BLaER1 (cell line): ENCODE measurements around the gene HS3ST3B1.

Experiments
- H3K27ac ChIP-seq: shearing (Covaris generic); formaldehyde crosslinking; 2 replicates; pipeline ENCODE4 v1.8.1; 2022
- H3K27me3 ChIP-seq: shearing (Covaris generic); formaldehyde crosslinking; 2 replicates; pipeline ENCODE4 v1.8.1; 2022
- H3K36me3 ChIP-seq: shearing (Covaris generic); formaldehyde crosslinking; 2 replicates; pipeline ENCODE4 v1.8.1; 2022
- H3K4me1 ChIP-seq: shearing (Covaris generic); formaldehyde crosslinking; 2 replicates; pipeline ENCODE4 v1.8.1; 2022
- H3K4me2 ChIP-seq: shearing (Covaris generic); formaldehyde crosslinking; 2 replicates; pipeline ENCODE4 v1.8.1; 2022
- H3K4me3 ChIP-seq: shearing (Covaris generic); formaldehyde crosslinking; 2 replicates; pipeline ENCODE4 v1.8.1; 2022
- H3K9ac ChIP-seq: shearing (Covaris generic); formaldehyde crosslinking; 2 replicates; pipeline ENCODE4 v1.8.1; 2022
- H3K9me3 ChIP-seq: shearing (Covaris generic); formaldehyde crosslinking; 2 replicates; pipeline ENCODE4 v1.8.1; 2022
- H4K20me1 ChIP-seq: shearing (Covaris generic); formaldehyde crosslinking; 2 replicates; pipeline ENCODE4 v1.8.1; 2022
- Cebpa-rat ChIP-seq: shearing (Covaris generic); IDR thresholded peaks from 2 replicates; pipeline ENCODE4 v1.8.1; 2022

Gene HS3ST3B1

DNA sequence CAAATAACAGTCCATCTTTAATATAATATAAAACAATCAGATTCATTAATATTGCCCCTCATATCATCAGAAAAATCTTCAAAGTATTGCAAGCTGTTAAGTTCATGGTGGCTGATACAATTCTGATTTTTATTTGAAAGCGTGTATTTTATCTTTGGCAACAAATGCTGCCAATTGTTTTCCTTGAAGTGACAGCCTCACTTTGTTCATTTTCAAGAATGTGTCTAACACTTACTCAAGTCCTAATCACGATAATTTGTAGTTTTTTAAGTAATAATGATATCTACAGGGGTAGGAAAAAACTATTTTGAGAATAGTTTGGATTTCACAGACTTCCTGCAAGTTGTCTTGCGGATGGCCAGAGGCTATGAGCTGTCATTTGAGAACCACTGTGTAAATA, 75.8 kb downstream of the HS3ST3B1 start:
- Histone ChIP-seq H3K27me3 (no peaks in the 10 kb centered on the region), H3K36me3 (no peaks in the 10 kb centered on the region), H3K4me1 (peaks cover 13% of the 10 kb centered on the region), H4K20me1 (no peaks in the 10 kb centered on the region), H3K4me2 (no peak overlapping the region), H3K9ac (no peak overlapping the region), H3K27ac (no peak overlapping the region), H3K9me3 (no peaks in the 10 kb centered on the region), H3K4me3 (no peak overlapping the region)
- TF ChIP-seq Cebpa-rat, result no peak

DNA sequence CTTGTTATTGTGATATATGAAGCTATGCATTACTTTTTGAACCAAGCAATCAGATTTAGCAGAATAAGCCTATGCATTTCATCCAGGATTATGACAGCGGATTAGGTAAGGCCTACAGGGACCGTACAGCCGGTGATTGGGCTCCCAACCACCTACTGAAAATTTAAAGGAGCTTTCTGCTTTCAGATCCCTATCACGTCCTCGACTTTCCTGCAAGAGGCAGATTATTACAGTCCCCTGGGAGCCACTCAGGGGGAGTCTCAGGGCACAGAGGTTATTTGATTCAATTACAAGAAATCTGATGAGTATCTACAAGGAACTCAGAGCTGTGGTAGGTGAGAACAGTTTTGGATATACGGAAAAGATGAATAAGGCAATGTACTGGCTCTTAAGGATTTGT, 80.7 kb downstream of the HS3ST3B1 start:
- peaks cover 33% of the 10 kb centered on the region for H3K9me3 ChIP-seq
- no peaks in the 10 kb centered on the region for H3K4me1 ChIP-seq
- H3K4me2 ChIP-seq, result no peak overlapping the region
- no peaks in the 10 kb centered on the region for H3K36me3 ChIP-seq
- no peak overlapping the region for H3K4me3 ChIP-seq
- no peak overlapping the region for H3K27ac ChIP-seq
- no peak for TF ChIP-seq Cebpa-rat
- no peaks in the 10 kb centered on the region for H3K27me3 ChIP-seq
- H4K20me1 ChIP-seq, result no peaks in the 10 kb centered on the region
- no peak overlapping the region for H3K9ac ChIP-seq

DNA sequence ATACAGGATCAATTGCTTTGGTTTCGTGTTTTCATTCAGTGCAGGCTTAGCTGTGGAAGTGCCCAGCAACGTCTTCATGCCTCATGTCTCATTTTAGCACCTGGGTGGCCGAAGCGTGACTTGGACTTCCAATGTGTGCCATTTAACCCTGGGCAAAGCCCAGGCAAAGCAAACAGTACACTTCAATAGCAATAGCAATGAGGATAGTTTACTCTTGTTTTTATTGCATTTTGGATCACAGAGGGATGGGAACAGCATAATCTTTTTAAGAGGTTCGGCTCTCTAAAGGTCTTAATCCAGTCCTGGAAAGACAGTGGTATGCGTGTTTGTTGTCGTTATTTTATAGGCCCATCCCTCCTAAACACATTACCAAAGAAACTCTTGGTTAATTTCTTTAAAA, 86.2 kb downstream of the HS3ST3B1 start:
- no peaks in the 10 kb centered on the region for H3K36me3 ChIP-seq
- no peak overlapping the region for H3K4me3 ChIP-seq
- peaks cover 48% of the 10 kb centered on the region for H3K9me3 ChIP-seq
- H3K4me1 ChIP-seq, result no peaks in the 10 kb centered on the region
- H3K9ac ChIP-seq, result no peak overlapping the region
- TF ChIP-seq Cebpa-rat, result no peak
- H3K4me2 ChIP-seq, result no peak overlapping the region
- no peaks in the 10 kb centered on the region for H4K20me1 ChIP-seq
- no peak overlapping the region for H3K27ac ChIP-seq
- H3K27me3 ChIP-seq, result no peaks in the 10 kb centered on the region

DNA sequence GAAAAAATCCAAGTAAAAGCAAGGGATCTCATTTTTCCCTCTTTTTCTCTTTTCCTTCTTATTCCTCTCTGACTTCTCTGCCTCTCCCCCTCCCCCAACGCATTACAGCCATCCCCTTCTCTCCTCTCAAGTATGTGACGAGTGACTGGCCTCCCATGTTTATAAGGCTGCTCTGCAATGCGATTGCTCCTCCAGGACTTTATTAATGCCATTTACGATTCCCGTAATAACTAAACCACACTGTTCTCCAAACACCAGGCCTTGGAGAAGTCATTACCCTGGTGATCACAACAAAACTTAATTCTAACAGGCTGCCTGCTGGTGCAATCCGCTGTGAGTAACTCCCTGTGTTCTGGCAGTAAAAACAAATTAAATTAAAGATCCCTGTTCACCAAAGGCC, 88.8 kb downstream of the HS3ST3B1 start:
- Histone ChIP-seq H3K4me2 (no peak overlapping the region), H3K9me3 (peaks cover 25% of the 10 kb centered on the region), H4K20me1 (no peaks in the 10 kb centered on the region), H3K9ac (no peak overlapping the region), H3K27ac (no peak overlapping the region), H3K36me3 (no peaks in the 10 kb centered on the region), H3K27me3 (no peaks in the 10 kb centered on the region), H3K4me1 (no peaks in the 10 kb centered on the region), H3K4me3 (no peak overlapping the region)
- TF ChIP-seq Cebpa-rat, result no peak

DNA sequence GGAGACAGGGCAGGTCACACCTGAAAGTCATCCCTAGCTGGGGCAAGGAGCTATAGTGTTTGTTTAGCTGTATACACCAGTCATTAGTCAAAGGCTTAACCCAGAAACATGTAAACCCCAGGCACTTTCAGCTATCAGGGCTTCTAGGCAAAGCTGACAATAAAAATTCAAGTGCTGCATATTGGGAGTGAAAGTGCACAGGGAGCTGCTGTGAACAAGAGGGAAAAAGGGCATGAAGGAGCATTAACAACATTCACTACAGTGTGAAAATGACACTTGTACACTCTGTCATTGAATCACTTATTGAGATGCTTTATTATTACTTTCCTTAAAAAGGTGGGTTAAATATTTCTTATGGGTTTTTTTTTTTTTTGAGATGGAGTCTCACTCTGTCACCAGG, 92.8 kb downstream of the HS3ST3B1 start:
- Histone ChIP-seq H3K4me1 (peaks cover 8% of the 10 kb centered on the region; the same call in 1 of the 2 replicates), H3K36me3 (no peaks in the 10 kb centered on the region), H4K20me1 (no peaks in the 10 kb centered on the region), H3K4me3 (no peak overlapping the region), H3K27me3 (no peaks in the 10 kb centered on the region), H3K4me2 (no peak overlapping the region), H3K9me3 (peaks cover 18% of the 10 kb centered on the region), H3K27ac (no peak overlapping the region), H3K9ac (no peak overlapping the region)
- no peak for TF ChIP-seq Cebpa-rat

DNA sequence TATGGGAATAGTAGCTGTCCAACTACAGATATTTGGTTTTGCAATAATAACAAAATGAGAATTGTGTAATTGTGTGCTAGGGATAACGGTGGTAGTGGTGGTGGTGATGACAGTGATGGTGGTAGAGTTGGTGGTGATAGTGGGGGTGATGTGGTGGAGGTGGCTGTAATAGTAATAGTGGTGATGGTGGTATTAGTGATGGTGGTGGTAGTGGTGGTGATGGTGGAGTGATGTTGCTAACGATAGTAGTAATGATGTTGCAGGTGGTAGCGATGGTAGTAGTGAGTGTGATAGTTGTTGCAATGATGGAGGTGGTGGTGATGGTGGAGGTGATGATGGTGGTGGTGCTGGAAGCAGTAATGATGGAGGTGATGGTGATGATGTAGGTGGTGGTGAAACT, 94.4 kb downstream of the HS3ST3B1 start:
- Histone ChIP-seq H3K27me3 (no peaks in the 10 kb centered on the region), H3K4me3 (no peak overlapping the region), H4K20me1 (no peaks in the 10 kb centered on the region), H3K27ac (no peak overlapping the region), H3K4me2 (no peak overlapping the region), H3K9me3 (peaks cover 31% of the 10 kb centered on the region), H3K36me3 (no peaks in the 10 kb centered on the region), H3K9ac (no peak overlapping the region), H3K4me1 (peaks cover 8% of the 10 kb centered on the region; the same call in 1 of the 2 replicates)
- TF ChIP-seq Cebpa-rat, result no peak

DNA sequence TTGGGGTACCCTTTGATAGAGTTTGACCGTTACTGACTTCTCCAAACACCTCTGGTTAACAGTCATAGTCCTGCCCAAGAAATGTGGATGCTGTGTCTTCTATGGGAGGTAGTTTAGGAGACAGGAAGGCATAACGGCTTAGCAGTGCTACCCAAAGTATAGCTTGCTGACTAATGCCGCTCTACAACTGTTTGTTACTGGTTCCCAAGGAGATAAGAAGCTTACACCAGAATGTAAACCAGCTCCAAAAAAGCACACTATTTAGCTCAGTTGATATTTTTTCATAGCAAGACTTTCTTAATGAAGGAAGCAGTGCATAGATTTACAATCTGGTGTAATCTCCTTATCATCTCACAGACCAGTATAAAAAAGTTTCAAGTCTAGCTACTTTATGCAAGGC, 95.7 kb downstream of the HS3ST3B1 start:
- peaks cover 24% of the 10 kb centered on the region for H3K9me3 ChIP-seq
- H4K20me1 ChIP-seq, result no peaks in the 10 kb centered on the region
- H3K4me3 ChIP-seq, result no peak overlapping the region
- H3K27me3 ChIP-seq, result no peaks in the 10 kb centered on the region
- no peak overlapping the region for H3K27ac ChIP-seq
- no peaks in the 10 kb centered on the region for H3K36me3 ChIP-seq
- H3K9ac ChIP-seq, result no peak overlapping the region
- no peak overlapping the region for H3K4me2 ChIP-seq
- H3K4me1 ChIP-seq, result peaks cover 8% of the 10 kb centered on the region; the same call in 1 of the 2 replicates
- no peak for TF ChIP-seq Cebpa-rat

DNA sequence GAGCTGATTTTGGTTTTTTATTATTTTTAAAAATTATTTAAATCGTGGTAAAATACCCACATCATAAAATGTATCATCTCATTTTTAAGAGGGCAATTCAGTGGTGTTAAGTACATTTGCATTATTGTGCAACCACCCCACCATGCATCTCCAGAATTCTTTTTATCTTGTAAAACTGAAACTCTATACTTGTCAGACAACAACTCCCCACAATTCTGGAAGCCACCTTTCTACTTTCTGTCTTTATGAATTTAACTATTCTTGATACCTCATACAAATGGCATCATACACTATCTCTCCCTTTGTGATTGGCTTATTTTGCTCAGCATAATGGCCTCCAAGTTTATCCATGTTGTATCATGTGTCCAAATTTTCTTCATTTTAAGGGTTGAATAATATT, 97.9 kb downstream of the HS3ST3B1 start:
- no peak overlapping the region for H3K4me2 ChIP-seq
- H4K20me1 ChIP-seq, result no peaks in the 10 kb centered on the region
- TF ChIP-seq Cebpa-rat, result no peak
- H3K27ac ChIP-seq, result no peak overlapping the region
- H3K9ac ChIP-seq, result no peak overlapping the region
- H3K9me3 ChIP-seq, result peaks cover 33% of the 10 kb centered on the region
- H3K4me1 ChIP-seq, result peaks cover 14% of the 10 kb centered on the region
- H3K4me3 ChIP-seq, result no peak overlapping the region
- H3K27me3 ChIP-seq, result no peaks in the 10 kb centered on the region
- H3K36me3 ChIP-seq, result no peaks in the 10 kb centered on the region
